ENCODE measurements around the gene JAZF1. TPM values are rescaled to one million over a fixed set of nuclear protein-coding genes. Genes with fewer than 3 reads are reported as not detected.

JAZF1 gene
- total RNA-seq, 1 donor from 2014 or later, result 4.7 TPM

GRCh38 chr7:28055161-28055544 lies 125.4 kb downstream of the JAZF1 start:
- intact Hi-C loops (cut with micrococcal nuclease), result no loop called here

DNA sequence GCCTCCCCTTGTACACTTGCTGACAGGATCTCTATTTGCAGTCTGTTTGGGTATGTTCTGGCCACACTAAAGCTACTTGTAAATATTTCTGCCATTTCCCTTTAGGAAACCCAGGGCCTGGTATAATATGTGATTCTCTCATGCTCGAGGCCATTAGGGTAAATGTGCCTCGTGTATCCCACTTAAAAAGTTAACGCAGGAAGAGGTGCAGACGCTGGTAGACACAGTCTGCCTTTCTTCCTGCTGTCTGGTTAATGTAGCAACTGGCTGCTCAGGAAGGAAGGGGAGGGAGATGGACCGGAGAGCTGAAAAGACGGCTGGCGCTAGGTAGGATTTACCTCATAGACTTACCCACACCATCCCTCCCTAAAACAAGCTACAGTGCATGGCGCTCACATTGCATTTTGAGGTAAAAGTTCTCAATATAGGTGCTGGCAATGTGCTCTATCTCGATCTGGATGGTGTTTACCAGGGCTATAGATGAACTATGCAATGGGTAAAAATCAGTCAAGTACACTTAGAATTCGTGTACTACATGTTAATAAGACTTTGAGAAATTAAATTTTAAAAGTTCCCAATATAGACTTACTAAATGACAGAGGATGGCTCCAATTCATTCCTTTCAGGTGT lies 125.9 kb downstream of the JAZF1 start:
- intact Hi-C loops (cut with micrococcal nuclease), result no loop called here

DNA sequence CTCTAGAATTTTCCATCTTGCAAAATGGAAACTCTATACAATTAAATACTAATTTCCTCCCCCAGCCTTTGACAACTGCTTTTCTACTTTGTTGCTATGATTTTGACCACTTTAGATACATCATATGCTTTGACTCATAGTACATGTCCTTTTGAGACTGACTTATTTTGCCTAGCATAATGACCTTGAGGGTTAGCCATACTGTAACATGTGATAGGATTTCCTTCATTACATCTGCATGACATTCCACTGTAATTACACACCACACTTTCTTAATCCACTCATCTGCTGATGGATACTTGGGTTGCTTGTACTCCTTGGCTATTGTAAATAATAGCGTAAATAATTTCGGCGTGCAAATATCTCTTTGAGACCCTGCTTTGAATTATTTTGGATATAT lies 127.7 kb downstream of the JAZF1 start:
- intact Hi-C loops (cut with micrococcal nuclease), result no loop called here

DNA sequence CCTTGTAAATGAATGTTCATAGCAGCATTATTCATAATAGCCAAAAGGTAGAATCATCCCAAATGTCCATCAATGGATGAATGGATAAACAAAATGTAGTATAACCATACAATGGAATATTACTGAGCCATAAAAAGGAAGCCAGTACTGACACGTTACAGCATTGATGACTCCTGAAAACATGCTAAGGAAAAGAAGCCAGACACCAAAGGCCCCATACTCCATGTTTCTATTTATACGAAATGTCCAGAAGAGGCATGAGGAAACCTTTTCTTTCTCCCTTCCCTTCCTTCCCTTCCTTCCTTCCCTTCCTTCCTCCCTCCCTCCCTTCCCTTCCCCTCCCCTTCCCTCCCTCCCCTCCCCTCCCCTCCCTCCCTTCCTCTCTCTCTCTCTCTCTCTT lies 131.9 kb downstream of the JAZF1 start:
- intact Hi-C loops (cut with micrococcal nuclease), result no loop called here

DNA sequence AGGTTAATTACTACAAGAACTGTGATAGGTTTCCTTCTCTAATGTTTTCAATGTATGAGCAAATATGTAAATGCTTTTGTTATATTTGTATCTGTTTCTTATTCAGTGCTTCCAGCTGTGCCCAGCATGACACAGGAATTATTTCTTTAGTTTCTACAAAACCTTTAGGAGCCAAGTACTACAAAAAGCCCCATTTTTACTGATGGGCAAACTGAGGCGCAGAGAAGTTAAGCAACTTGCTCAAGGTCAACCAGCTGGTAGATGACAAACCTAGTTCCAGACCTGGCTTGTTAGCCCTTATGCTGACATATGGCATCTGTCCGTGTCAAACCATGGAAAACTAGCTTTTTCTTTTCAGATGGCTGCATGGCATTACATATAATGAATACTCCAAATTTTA lies 134.6 kb downstream of the JAZF1 start:
- intact Hi-C loops (cut with micrococcal nuclease), result no loop called here

GRCh38 chr7:28045592-28045991 lies 135.0 kb downstream of the JAZF1 start:
- intact Hi-C loops (cut with micrococcal nuclease), result no loop called here

GRCh38 chr7:28044825-28045224 lies 135.8 kb downstream of the JAZF1 start:
- intact Hi-C loops (cut with micrococcal nuclease), result no loop called here

- intact Hi-C loops (cut with micrococcal nuclease), result no loop called here
Measured at GRCh38 chr7:28042721-28043120, 137.9 kb downstream of the JAZF1 start.

- intact Hi-C loops (cut with micrococcal nuclease), result no loop called here
Measured at GRCh38 chr7:28041508-28042314, 138.9 kb downstream of the JAZF1 start.

- intact Hi-C loops (cut with micrococcal nuclease), result loop anchor here (5.0 kb wide), 3 partner anchors 71 to 296 kb away; partner anchors contain the start of gene TAX1BP1
Measured at GRCh38 chr7:28038175-28038797, 142.3 kb downstream of the JAZF1 start.

GRCh38 chr7:28037220-28038010 lies 143.2 kb downstream of the JAZF1 start:
- intact Hi-C loops (cut with micrococcal nuclease), result loop anchor here (1.0 to 5.0 kb wide), 4 partner anchors 70 to 295 kb away; partner anchors contain the start of gene TAX1BP1

DNA sequence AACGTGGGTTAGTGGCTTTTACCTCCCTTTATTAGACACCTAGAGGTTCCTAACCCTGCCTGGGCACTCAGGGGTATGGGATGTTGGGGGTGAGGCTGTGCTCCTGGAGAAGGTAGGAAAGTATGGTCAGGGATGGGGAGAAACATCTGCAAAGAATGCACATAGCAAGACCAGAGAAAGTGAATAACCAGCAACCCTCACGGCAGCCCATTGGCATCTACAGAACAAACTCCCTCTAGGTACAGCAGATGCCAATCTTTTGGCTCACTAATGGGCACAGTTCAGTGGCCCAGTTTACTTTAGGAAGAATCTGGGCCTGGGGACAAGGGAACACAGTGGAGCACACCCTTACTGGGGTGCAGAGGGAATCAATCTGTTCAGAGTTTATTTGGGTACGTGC lies 143.9 kb downstream of the JAZF1 start:
- intact Hi-C loops (cut with micrococcal nuclease), result loop anchor here (1.0 to 5.0 kb wide), 4 partner anchors 69 to 294 kb away; partner anchors contain the start of gene TAX1BP1

DNA sequence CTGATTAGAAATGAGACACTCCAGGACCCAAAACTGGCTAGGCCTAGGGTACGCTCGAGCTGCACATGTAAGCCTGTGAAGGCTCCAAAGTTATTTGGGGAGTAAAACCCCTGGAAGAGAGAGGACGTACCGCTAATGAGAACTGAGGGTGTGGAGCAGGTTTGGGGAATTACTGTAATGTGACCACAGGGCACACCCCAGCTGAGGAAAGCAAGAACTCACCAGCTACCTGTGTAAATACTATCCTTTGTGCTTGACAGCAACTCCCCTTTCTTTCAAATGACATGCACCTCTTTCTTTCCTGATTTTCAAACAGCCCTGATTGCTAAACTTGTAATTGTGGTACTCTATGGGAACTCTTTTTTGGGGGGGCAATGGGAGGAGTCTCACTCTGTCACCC lies 147.2 kb downstream of the JAZF1 start:
- intact Hi-C loops (cut with micrococcal nuclease), result no loop called here

DNA sequence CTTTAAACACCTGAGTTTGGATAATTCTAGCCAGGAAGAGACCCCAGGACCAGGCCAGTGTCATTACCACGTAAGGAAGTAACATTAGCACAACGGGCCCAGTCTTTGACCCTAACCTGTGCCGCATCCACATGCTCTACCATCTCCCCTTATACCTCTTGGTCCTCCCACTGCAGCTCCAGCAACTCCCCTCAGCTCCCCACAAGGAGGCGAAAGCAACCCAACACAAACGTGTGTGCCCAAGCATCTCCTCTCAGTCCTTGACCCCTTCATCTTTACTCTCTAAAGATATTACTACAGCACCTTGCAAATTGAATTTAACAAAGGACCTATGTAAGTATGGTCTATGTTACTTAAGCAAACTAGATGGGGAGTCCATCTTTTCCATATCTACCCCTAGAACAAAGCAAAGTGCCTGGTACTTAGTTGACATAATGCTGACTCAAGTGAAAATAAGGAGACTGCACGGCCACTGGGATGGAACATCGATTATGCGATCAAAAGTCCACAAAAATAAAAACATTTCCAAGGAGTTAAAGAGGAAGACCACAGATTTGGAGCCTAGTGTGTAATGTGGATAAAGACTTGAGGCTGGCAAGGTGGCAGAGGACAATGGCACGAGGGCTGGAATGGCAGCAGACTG lies 147.7 kb downstream of the JAZF1 start:
- intact Hi-C loops (cut with micrococcal nuclease), result no loop called here

DNA sequence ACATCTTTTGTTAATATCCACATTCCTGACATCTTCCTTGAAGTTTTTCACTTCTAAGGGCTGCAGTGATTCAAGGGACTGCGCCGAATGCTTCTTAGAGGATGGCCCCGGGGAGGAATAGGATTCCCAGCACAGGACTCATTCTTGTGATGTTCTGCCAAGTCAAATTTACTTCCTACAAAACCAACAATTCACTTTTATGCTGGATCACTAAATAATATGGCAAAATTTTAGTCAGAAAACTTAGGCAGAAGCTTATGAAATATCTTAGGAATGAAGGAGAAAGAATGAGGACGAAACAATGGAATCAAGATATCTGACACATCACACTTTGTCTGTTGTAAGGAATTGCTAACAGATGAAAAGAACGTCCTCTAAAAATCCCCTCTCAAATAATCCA lies 151.5 kb downstream of the JAZF1 start:
- intact Hi-C loops (cut with micrococcal nuclease), result loop anchor here (10.0 kb wide), 2 partner anchors 56 to 364 kb away; partner anchors contain the start of gene HIBADH

GRCh38 chr7:28028471-28028870 lies 152.1 kb downstream of the JAZF1 start:
- intact Hi-C loops (cut with micrococcal nuclease), result loop anchor here (10.0 kb wide), 2 partner anchors 56 to 364 kb away; partner anchors contain the start of gene HIBADH

- intact Hi-C loops (cut with micrococcal nuclease), result loop anchor here (10.0 kb wide), 2 partner anchors 59 to 361 kb away; partner anchors contain the start of gene HIBADH
Measured at GRCh38 chr7:28026237-28026636, 154.4 kb downstream of the JAZF1 start.

- intact Hi-C loops (cut with micrococcal nuclease), result loop anchor here (10.0 kb wide), 2 partner anchors 60 to 360 kb away; partner anchors contain the start of gene HIBADH
Measured at GRCh38 chr7:28024786-28025334, 155.7 kb downstream of the JAZF1 start.

DNA sequence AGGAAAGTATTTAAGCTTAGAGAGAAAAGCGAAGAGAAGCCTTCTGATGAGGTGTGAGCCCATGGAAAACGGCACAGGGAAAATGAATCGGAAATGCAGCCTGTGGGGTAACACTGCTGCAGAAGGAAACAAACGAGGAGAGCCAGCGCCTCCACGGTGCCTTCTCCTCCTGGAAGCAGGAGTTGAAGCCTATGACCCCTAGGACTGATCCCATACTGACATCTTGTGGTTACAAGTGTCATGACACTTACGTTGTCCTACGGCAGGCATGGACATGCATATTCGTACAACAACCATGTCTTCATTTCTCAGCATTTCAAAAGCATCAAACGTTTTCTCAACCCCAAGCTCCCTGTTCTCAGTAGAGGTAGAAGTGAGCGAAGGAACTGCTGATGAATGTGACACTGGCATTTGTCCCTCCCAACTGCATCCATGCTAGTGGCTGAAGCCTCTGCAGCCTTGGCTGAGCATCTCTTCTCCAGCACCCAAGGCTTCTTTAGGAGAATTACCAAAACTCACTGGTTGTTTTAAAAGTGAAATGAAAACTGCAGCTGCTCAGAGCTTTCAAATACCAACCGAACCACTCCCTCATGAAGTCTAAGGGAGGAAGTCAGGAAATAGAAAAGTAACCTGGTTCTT lies 160.2 kb downstream of the JAZF1 start:
- intact Hi-C loops (cut with micrococcal nuclease), result loop anchor here (1.0 to 10.0 kb wide), 9 partner anchors 64 to 824 kb away; partner anchors contain the start of gene HIBADH

All from T-helper 1 cell treated with Interleukin-12 subunit alpha and Interleukin-12 subunit beta and Interleukin-4 antibody, amounts not matched to agents 30 ng/mL and 1 ng/mL, for 36 hours (primary cell).